T-cell (primary cell): ENCODE results near the gene TCAP. TPM values are rescaled to one million over a fixed set of nuclear protein-coding genes. Genes with fewer than 3 reads are reported as not detected.

ENCODE experiments used
- ATAC-seq, 4 experiments: fragments of 200-7000 bp in 3 of 4; fragments of 150-1000 bp in 1 of 4; cut with Tn5 transposase; replicated peaks in 1 of 4; 1 replicate in 3 of 4; 2 replicates in 1 of 4; pipeline ENCODE4 v1.10.0; 2021; ENCODE audit warnings: moderate library complexity in 3 of 4, mild to moderate bottlenecking in 2 of 4, moderate number of reproducible peaks in 1 of 4
- CTCF ChIA-PET, 2 donors: fragments of 300-600 bp; sonication (Branson Sonifier 250); formaldehyde crosslinking; loops; one replicate each; lab custom pipeline; 2022; ENCODE audit warnings: antibody characterized with exemption in 2 of 2; lab: Charles Lee
- POLR2A ChIA-PET, 2 donors: fragments of 300-600 bp; sonication (Branson Sonifier 250); formaldehyde crosslinking; loops; one replicate each; lab custom pipeline; 2022; ENCODE audit warnings: antibody characterized with exemption in 2 of 2; lab: Charles Lee
- DNase-seq, 35 experiments: peaks; one replicate each; pipeline versions ENCODE4 v3.0.0 to v3.0.0-alpha.2; 2013 to 2023
- H3K27ac ChIP-seq: one replicate; pipeline ENCODE4 v1.5.1; 2013; ENCODE audit warnings: low read length
- H3K27me3 ChIP-seq, 2 experiments: replicated peaks in 1 of 2; 1 replicate in 1 of 2; 2 replicates in 1 of 2; pipeline versions ENCODE4 v1.6.1 to v1.7.0; 2013; ENCODE audit warnings: low read length in 1 of 2, mixed read lengths in 1 of 2; ENCODE audit not compliant: control insufficient read depth in 2 of 2, insufficient read depth in 2 of 2; ENCODE audit errors: extremely low read depth in 1 of 2
- H3K36me3 ChIP-seq, 2 donors: 1 replicate in 1 of 2; 2 replicates in 1 of 2; pipeline versions ENCODE4 v1.6.1 to v1.7.0; 2013; ENCODE audit warnings: low read length in 1 of 2; ENCODE audit not compliant: control insufficient read depth in 2 of 2, insufficient read depth in 1 of 2; ENCODE audit errors: extremely low read depth in 1 of 2
- H3K4me1 ChIP-seq, 2 experiments: 1 replicate in 1 of 2; 2 replicates in 1 of 2; pipeline versions ENCODE4 v1.6.1 to v1.7.0; 2013; ENCODE audit warnings: low read length in 2 of 2, mixed read lengths in 1 of 2; ENCODE audit not compliant: insufficient read depth in 2 of 2, control insufficient read depth in 1 of 2; ENCODE audit errors: extremely low read depth in 1 of 2
- H3K4me3 ChIP-seq, 2 donors: 1 replicate in 1 of 2; 2 replicates in 1 of 2; pipeline versions ENCODE4 v1.5.1 to v1.7.0; 2013; ENCODE audit warnings: mild to moderate bottlenecking in 2 of 2, low read length in 1 of 2, moderate library complexity in 1 of 2; ENCODE audit not compliant: control insufficient read depth in 1 of 2; ENCODE audit errors: extremely low read depth in 1 of 2
- H3K9me3 ChIP-seq: 2 replicates; pipeline ENCODE4 v1.7.0; 2013
- H3K27ac Mint-ChIP-seq, 2 donors: one replicate each; pipeline ENCODE4 v1.8.0; 2020 to 2021; ENCODE audit warnings: mild to moderate bottlenecking in 2 of 2, mixed read lengths in 2 of 2
- H3K27me3 Mint-ChIP-seq, 2 donors: one replicate each; pipeline ENCODE4 v1.8.0; 2021 to 2022; ENCODE audit warnings: mixed read lengths in 2 of 2
- H3K36me3 Mint-ChIP-seq: one replicate; pipeline ENCODE4 v1.8.0; 2021; ENCODE audit warnings: mixed read lengths
- H3K4me1 Mint-ChIP-seq, 3 donors: one replicate each; pipeline ENCODE4 v1.8.0; 2020 to 2022; ENCODE audit warnings: mixed read lengths in 3 of 3, mild to moderate bottlenecking in 1 of 3
- H3K4me3 Mint-ChIP-seq, 3 donors: one replicate each; pipeline ENCODE4 v1.8.0; 2020 to 2022; ENCODE audit warnings: mild to moderate bottlenecking in 3 of 3, mixed read lengths in 3 of 3, moderate library complexity in 3 of 3
- H3K9me3 Mint-ChIP-seq, 3 donors: one replicate each; pipeline ENCODE4 v1.8.0; 2020 to 2022; ENCODE audit warnings: mixed read lengths in 3 of 3
- WGBS: methylation state at CpG from one replicate; pipeline ENCODE4 v1.1.5; 2013; ENCODE audit warnings: missing lambda C conversion rate; ENCODE audit not compliant: insufficient coverage; 5-methylcytosine and 5-hydroxymethylcytosine counted together
- total RNA-seq, 35 experiments: library from RNA in 6 of 35; stranded (reverse) in 6 of 35; fragments of 120-200 nt in 1 of 35; gene quantifications; one replicate each; pipeline versions ENCODE4 v1.2.1 to v1.2.4 and lab custom pipeline; 2013 to 2026

TCAP gene
- total RNA-seq, 5 donors from 2014 or later (not counting 1 experiment from before 2014, with no cell fraction given): 2.2 to 7.8 (median 6.6) TPM

DNA sequence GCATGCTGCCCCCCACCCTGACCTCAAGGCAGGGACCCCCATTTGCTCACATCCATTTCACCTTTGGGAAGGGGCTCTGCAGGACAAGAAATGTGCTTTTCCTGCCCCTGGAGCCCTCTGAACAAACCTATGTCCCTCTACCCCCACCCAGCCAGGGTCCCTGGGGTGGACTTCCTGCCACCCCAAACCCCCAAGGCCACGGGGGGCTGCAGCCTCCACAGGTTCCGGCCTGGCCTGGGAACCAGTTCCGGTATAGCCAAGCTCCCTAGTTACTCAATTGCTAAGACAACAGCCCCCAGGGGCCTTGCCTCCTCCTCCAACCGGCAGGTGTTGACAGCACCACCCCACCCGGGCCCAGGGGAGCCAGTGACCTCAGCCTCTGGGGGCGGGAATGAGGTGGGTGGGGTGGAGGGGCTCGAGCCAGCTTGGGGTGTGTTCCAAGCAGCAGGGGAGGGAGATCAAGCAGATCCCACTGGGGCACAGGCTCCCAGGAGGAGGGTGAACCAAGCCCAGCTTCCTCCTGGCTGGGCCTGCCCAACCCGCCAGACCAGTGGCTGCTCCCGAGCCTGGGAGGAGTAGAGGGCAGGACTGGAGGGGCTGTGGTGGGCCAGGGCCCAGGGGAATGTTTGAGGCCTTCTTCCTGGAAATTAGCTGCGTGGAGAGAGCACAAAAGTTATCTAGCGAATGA lies 9.7 kb downstream of the TCAP start:
- POLR2A ChIA-PET: no interaction called here

DNA sequence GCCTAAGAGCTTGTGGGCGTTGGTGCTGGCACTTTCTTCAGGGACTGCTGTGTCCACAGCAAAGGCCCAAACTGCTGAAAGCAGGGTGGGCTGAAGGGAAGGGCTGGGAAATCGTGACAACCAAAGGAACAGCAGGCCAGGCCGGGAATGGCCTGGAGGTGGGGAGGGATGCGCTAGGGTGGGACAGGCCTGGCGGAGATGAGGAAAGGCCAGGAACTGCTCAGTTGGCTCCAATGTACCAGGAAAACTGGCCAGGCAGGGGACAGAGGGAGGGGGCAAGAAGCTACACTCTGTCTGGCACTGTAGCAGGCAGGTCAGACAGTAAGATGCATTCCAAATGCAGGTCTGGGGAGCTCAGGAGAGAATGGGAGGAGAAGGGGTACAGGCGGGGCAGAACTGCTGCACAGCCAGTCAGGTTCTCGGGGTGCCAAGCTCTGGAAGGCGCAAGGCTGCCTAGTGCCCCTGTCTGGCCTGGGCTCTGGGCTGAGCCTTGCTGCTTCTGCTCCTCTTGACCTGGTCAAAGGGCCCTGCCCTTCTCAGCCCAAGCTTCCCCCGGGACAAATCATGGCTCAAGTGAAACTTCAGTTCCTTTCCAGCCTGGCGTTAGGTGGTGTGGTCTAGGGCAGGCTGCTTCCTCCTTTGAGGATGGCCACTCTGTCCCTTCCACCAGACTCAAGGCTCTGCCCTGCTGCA lies 10.4 kb downstream of the TCAP start:
- no peak for DNase-seq
- Histone ChIP-seq H3K4me3 (no peak overlapping the region), H3K4me1 (peaks cover 35 to 70% of the 10 kb centered on the region in 2 experiments), H3K27me3 (peaks cover 0 to 13% of the 10 kb centered on the region in 2 experiments), H3K9me3 (no peaks in the 10 kb centered on the region), H3K27ac (peak overlapping the region; percentile 64), H3K36me3 (no peaks in the 10 kb centered on the region)
- CTCF ChIA-PET: no interaction called here
- H3K4me3 Mint-ChIP-seq: peak overlapping the region in 1 of 3 donors; percentile 44
- 100% methylated on average over 7 of the region's 10 CpGs for WGBS
- no peaks in the 10 kb centered on the region for H3K36me3 Mint-ChIP-seq
- H3K27me3 Mint-ChIP-seq: peaks cover 0 to 2% of the 10 kb centered on the region in 2 donors
- no peak for ATAC-seq
- POLR2A ChIA-PET: interaction anchor here in 1 of 2 donors (0.7 kb wide), 1 partner anchor 13 kb away, joined by 3 read pairs; the partner anchor contains the start of gene PGAP3
- peak overlapping the region; percentile 97 to 98 for H3K27ac Mint-ChIP-seq
- peaks cover 52 to 62% (median 59%) of the 10 kb centered on the region in 3 donors for H3K4me1 Mint-ChIP-seq
- H3K9me3 Mint-ChIP-seq: no peaks in the 10 kb centered on the region

More for the DNA sequence above, 9.7 kb downstream of the TCAP start:
- no peak overlapping the region for H3K27ac ChIP-seq
- ATAC-seq (no peak), DNase-seq (no peak)
- H3K4me1 ChIP-seq: peaks cover 28 to 63% of the 10 kb centered on the region in 2 experiments
- Mint-ChIP-seq H3K27ac (no peak overlapping the region), H3K36me3 (no peaks in the 10 kb centered on the region), H3K9me3 (no peaks in the 10 kb centered on the region), H3K4me3 (no peak overlapping the region), H3K27me3 (peaks cover 0 to 2% of the 10 kb centered on the region in 2 donors), H3K4me1 (peaks cover 45 to 55% (median 52%) of the 10 kb centered on the region in 3 donors)
- H3K9me3 ChIP-seq: no peaks in the 10 kb centered on the region
- CTCF ChIA-PET: interaction anchor here in 1 of 2 donors (0.7 kb wide), 1 partner anchor 152 kb away, joined by 3 read pairs; no protein-coding TSS in a partner anchor
- no peak overlapping the region for H3K4me3 ChIP-seq
- WGBS: 70% methylated on average over 5 of the region's 11 CpGs
- no peaks in the 10 kb centered on the region for H3K36me3 ChIP-seq
- peaks cover 0 to 20% of the 10 kb centered on the region in 2 experiments for H3K27me3 ChIP-seq

- H3K4me3 Mint-ChIP-seq: peak overlapping the region in 1 of 3 donors; percentile 44
- peaks cover 0 to 2% of the 10 kb centered on the region in 2 donors for H3K27me3 Mint-ChIP-seq
- Histone ChIP-seq H3K27ac (peak overlapping the region; percentile 64), H3K4me3 (no peak overlapping the region), H3K9me3 (no peaks in the 10 kb centered on the region), H3K36me3 (peaks cover 0 to 7% of the 10 kb centered on the region in 2 donors), H3K4me1 (peaks cover 36 to 78% of the 10 kb centered on the region in 2 experiments), H3K27me3 (peaks cover 0 to 5% of the 10 kb centered on the region in 2 experiments)
- H3K27ac Mint-ChIP-seq: peak overlapping the region; percentile 97 to 98
- peak; percentile 66 to 82 (median 74) for ATAC-seq
- ChIA-PET CTCF (interaction anchor here in 1 of 2 donors (0.8 kb wide), 1 partner anchor 12 kb away, joined by 3 read pairs; the partner anchor contains the start of gene PGAP3), POLR2A (interaction anchor here in 1 of 2 donors (0.7 kb wide), 1 partner anchor 12 kb away, joined by 3 read pairs; the partner anchor contains the start of gene PGAP3)
- H3K4me1 Mint-ChIP-seq: peaks cover 58 to 69% (median 66%) of the 10 kb centered on the region in 3 donors
- DNase-seq: peak in 33 of 35 experiments; percentile 33 to 77 (median 57)
- no peaks in the 10 kb centered on the region for H3K36me3 Mint-ChIP-seq
- no peaks in the 10 kb centered on the region for H3K9me3 Mint-ChIP-seq
- WGBS: 11% methylated on average over 2 of the region's 7 CpGs
These were observed 11.2 kb downstream of the TCAP start for GRCh38 chr17:39676198-39676819.

DNA sequence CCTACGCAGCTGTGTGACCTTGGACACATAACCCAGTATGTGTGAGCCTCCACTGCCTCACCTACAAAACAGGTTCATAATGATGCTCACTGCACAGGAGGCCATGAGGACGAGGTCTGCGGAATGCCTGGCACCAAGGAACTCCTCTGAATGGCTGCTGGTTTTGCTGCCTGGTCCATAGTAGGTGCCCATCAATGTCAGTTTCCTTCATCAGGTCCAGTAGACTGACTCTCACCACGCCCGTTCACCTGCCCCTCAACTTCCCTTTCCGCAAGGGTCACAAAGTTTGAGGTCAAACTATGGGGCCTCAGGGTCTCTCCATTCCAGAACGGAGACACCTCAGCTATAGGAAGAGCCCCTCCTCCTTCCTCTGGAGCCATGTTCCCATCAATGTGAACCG lies 11.9 kb downstream of the TCAP start:
- H3K4me3 ChIP-seq: no peak overlapping the region
- no peak for ATAC-seq
- POLR2A ChIA-PET: no interaction called here
- peaks cover 53 to 66% (median 63%) of the 10 kb centered on the region in 3 donors for H3K4me1 Mint-ChIP-seq
- WGBS: 82% methylated on average over 5 of the region's 8 CpGs
- DNase-seq: no peak
- H3K4me1 ChIP-seq: peaks cover 36 to 75% of the 10 kb centered on the region in 2 experiments
- H3K27me3 Mint-ChIP-seq: no peaks in the 10 kb centered on the region
- peak overlapping the region; percentile 64 for H3K27ac ChIP-seq
- no peaks in the 10 kb centered on the region for H3K9me3 ChIP-seq
- no peaks in the 10 kb centered on the region for H3K27me3 ChIP-seq
- no peaks in the 10 kb centered on the region for H3K36me3 Mint-ChIP-seq
- peaks cover 0 to 8% of the 10 kb centered on the region in 2 donors for H3K36me3 ChIP-seq
- H3K27ac Mint-ChIP-seq: peak overlapping the region; percentile 97 to 98
- peak overlapping the region in 1 of 3 donors; percentile 38 for H3K4me3 Mint-ChIP-seq
- CTCF ChIA-PET: interaction anchor here (0.6 to 1.3 kb wide), 3 partner anchors 22 to 942 kb away, joined by 3 to 5 read pairs (median 3); no protein-coding TSS in a partner anchor
- H3K9me3 Mint-ChIP-seq: no peaks in the 10 kb centered on the region

DNA sequence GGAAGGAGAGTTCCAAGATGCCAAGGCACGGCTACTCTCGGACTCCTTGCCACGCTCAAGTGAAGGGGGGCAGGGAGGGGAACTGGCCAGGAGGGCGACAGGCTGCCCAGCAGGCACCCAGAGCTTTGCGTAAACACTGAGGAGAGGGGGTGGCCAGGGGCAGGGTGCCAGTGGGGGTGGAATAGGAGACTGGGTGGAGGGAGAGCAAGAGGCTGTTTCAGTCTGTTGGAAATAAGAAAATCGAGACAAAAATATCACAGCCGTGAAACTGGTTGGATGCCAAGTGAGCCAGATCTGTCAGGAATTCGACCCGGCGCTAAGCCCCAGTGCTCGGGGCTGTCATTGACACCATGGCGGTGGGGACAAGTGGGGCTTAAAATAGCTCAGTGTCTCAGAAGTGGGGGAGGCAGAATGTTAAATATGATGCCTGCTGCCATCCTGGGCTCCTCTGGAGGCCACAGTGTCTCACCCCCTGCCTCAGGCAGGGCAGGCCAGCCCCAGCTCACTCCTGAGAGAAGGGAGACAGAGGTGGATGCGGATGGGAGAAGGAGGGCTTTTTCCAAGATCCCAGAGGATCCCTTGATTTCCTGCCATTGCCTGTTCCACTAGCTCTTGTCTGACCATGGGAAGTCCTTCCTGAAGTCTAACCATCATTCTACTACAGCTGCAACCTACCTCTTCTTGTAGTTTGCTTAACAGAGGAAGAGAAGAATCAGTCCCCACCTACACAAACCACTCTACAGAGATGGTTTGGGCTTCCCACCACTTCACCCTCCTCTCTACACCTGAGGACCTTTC lies 12.6 kb downstream of the TCAP start:
- DNase-seq: no peak
- peak overlapping the region in 1 of 3 donors; percentile 60 for H3K4me3 Mint-ChIP-seq
- H3K4me1 ChIP-seq: peaks cover 36 to 73% of the 10 kb centered on the region in 2 experiments
- CTCF ChIA-PET: interaction anchor here (0.6 to 1.3 kb wide), 3 partner anchors 23 to 943 kb away, joined by 3 to 5 read pairs (median 3); no protein-coding TSS in a partner anchor
- POLR2A ChIA-PET: interaction anchor here in 1 of 2 donors (0.6 kb wide), 1 partner anchor 1381 kb away, joined by 3 read pairs; no protein-coding TSS in a partner anchor
- peak overlapping the region; percentile 81 for H3K27ac ChIP-seq
- H3K27ac Mint-ChIP-seq: peak overlapping the region; percentile 97 to 98
- H3K4me1 Mint-ChIP-seq: peaks cover 53 to 63% (median 59%) of the 10 kb centered on the region in 3 donors
- no peak for ATAC-seq
- peaks cover 4% of the 10 kb centered on the region for H3K36me3 Mint-ChIP-seq
- H3K4me3 ChIP-seq: no peak overlapping the region
- H3K27me3 ChIP-seq: no peaks in the 10 kb centered on the region
- H3K9me3 ChIP-seq: no peaks in the 10 kb centered on the region
- peaks cover 2 to 8% of the 10 kb centered on the region in 2 donors for H3K36me3 ChIP-seq
- no peaks in the 10 kb centered on the region for H3K9me3 Mint-ChIP-seq
- 91% methylated on average over 8 of the region's 13 CpGs for WGBS
- H3K27me3 Mint-ChIP-seq: no peaks in the 10 kb centered on the region
